B cell (primary cell): ENCODE data around the gene PTGS2.

Experiments
- CTCF ChIP-seq: fragments of 200-600 bp; IDR thresholded peaks from one replicate; pipeline ENCODE4 v1.8.0; 2022; ENCODE audit warnings: antibody characterized with exemption, mild to moderate bottlenecking
- EZH2 ChIP-seq: IDR thresholded peaks from 2 replicates; pipeline ENCODE4 v1.6.1; 2012; ENCODE audit warnings: borderline replicate concordance, low read depth, mild to moderate bottlenecking, moderate library complexity, low read length; ENCODE audit not compliant: insufficient read depth, poor library complexity, severe bottlenecking

- no peak for TF ChIP-seq CTCF
- TF ChIP-seq EZH2: no peak
These were observed 35.9 kb upstream of the PTGS2 start for GRCh38 chr1:186715887-186716809.
